ENCODE results near the gene ZCCHC14. TPM values are rescaled to one million over a fixed set of nuclear protein-coding genes. Genes with fewer than 3 reads are reported as not detected.

Gene ZCCHC14
- total and polyA plus RNA-seq, 10 donors = 1.6 to 18.3 (median 13.2) TPM

DNA sequence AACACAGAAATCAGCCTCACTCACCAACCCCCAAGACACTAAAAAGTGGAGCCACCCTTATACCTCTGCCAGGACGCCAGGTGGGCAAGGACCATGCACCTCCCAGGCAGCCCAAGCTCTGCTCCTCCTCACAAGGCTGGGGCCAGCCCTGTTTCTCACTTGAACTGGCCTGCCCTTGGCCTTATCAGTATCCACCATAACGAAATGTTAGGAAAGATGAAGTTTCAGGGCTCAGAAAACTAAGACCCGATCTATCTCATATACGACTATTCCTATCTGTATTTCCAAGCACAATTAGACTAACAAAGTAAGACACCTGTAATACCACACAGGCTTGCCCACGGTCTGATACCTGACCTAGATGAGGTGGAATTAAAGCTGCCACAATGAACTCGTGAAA, 116.2 kb downstream of the ZCCHC14 start:
- DNase-seq = peak; percentile 24
- Histone ChIP-seq H3K4me3 (no peak overlapping the region), H3K27me3 (replicated peaks in 1 of 7) (no peaks in the 10 kb centered on the region), H3K9me3 (no peaks in the 10 kb centered on the region), H3K27ac (no peak overlapping the region), H3K36me3 (peaks cover 0 to 5% (median 0%) of the 10 kb centered on the region in 6 donors), H3K4me1 (peaks cover 13 to 58% (median 29%) of the 10 kb centered on the region in 6 donors)
- WGBS, 5 donors = 86 to 97% (median 92%) methylated on average over 6 of the region's 6 CpGs
- intact Hi-C loops (cut with DNase I; ENCODE audit: low total_unique reads) = no loop called here
- no peak for TF ChIP-seq CTCF (IDR thresholded peaks at IDR 0.05 in 8 of 11, conservative IDR thresholded peaks at IDR 0.05 in 3 of 11)
- TF ChIP-seq POLR2AphosphoS5 (IDR thresholded peaks at IDR 0.05) = no peak
- TF ChIP-seq POLR2A (IDR thresholded peaks at IDR 0.05) = no peak

- H3K9me3 ChIP-seq = no peaks in the 10 kb centered on the region
- no peak overlapping the region for H3K4me3 ChIP-seq
- peak; percentile 25 for DNase-seq
- no peaks in the 10 kb centered on the region for H3K27me3 ChIP-seq (replicated peaks in 1 of 7)
- peaks cover 0 to 5% (median 0%) of the 10 kb centered on the region in 6 donors for H3K36me3 ChIP-seq
- H3K27ac ChIP-seq = no peak overlapping the region
- WGBS, 5 donors = 79 to 90% (median 85%) methylated on average over 9 of the region's 9 CpGs
- intact Hi-C loops (cut with DNase I; ENCODE audit: low total_unique reads) = no loop called here
- peaks cover 2 to 58% (median 19%) of the 10 kb centered on the region in 6 donors for H3K4me1 ChIP-seq
- TF ChIP-seq POLR2A (IDR thresholded peaks at IDR 0.05) = no peak
- TF ChIP-seq CTCF (IDR thresholded peaks at IDR 0.05 in 8 of 11, conservative IDR thresholded peaks at IDR 0.05 in 3 of 11) = no peak
- TF ChIP-seq POLR2AphosphoS5 (IDR thresholded peaks at IDR 0.05) = no peak
Measured at GRCh38 chr16:87375426-87376135, 117.2 kb downstream of the ZCCHC14 start.

GRCh38 chr16:87374313-87374712, 118.5 kb downstream of the ZCCHC14 start:
- Histone ChIP-seq H3K36me3 (peaks cover 0 to 5% (median 0%) of the 10 kb centered on the region in 6 donors), H3K27ac (no peak overlapping the region), H3K27me3 (replicated peaks in 1 of 7) (no peaks in the 10 kb centered on the region), H3K4me1 (peaks cover 0 to 58% (median 16%) of the 10 kb centered on the region in 6 donors), H3K9me3 (no peaks in the 10 kb centered on the region), H3K4me3 (no peak overlapping the region)
- 94 to 97% (median 95%) methylated on average over 13 of the region's 13 CpGs for WGBS, 5 donors
- no peak for TF ChIP-seq CTCF (IDR thresholded peaks at IDR 0.05 in 8 of 11, conservative IDR thresholded peaks at IDR 0.05 in 3 of 11)
- no peak for TF ChIP-seq POLR2A (IDR thresholded peaks at IDR 0.05)
- no peak for TF ChIP-seq POLR2AphosphoS5 (IDR thresholded peaks at IDR 0.05)
- DNase-seq = peak; percentile 32
- intact Hi-C loops (cut with DNase I; ENCODE audit: low total_unique reads) = no loop called here

- no peaks in the 10 kb centered on the region for H3K9me3 ChIP-seq
- TF ChIP-seq POLR2A (IDR thresholded peaks at IDR 0.05) (no peak), CTCF (IDR thresholded peaks at IDR 0.05 in 8 of 11, conservative IDR thresholded peaks at IDR 0.05 in 3 of 11) (no peak), POLR2AphosphoS5 (IDR thresholded peaks at IDR 0.05) (no peak)
- H3K36me3 ChIP-seq = peaks cover 0 to 8% (median 0%) of the 10 kb centered on the region in 6 donors
- intact Hi-C loops (cut with DNase I; ENCODE audit: low total_unique reads) = no loop called here
- no peak overlapping the region for H3K27ac ChIP-seq
- peak; percentile 9 for DNase-seq
- H3K27me3 ChIP-seq (replicated peaks in 1 of 7) = no peaks in the 10 kb centered on the region
- H3K4me1 ChIP-seq = peaks cover 0 to 72% (median 31%) of the 10 kb centered on the region in 6 donors
- no peak overlapping the region for H3K4me3 ChIP-seq
- 89 to 96% (median 94%) methylated on average over 4 of the region's 4 CpGs for WGBS, 5 donors
Measured at GRCh38 chr16:87372305-87372704, 120.5 kb downstream of the ZCCHC14 start.

Measured in spleen (tissue), 11 donors.